A172 (cell line): Measurements from ENCODE around the gene MFAP2. TPM values are rescaled to one million over a fixed set of nuclear protein-coding genes. Genes with fewer than 3 reads are reported as not detected.
A peak's percentile ranks its signal among the peaks of the same experiment; 100 is the strongest.

ENCODE experiments used
- DNase-seq: peaks from one replicate; pipeline ENCODE4 v3.0.0-alpha.2; 2015; ENCODE audit warnings: low spot score
- total RNA-seq: library from RNA; depleted of rRNA; stranded (reverse); fragments of >200 nt; shearing (Covaris generic); gene quantifications from 2 replicates; pipeline ENCODE4 v1.2.3, GENCODE V29; 2014; rRNA removed

The MFAP2 gene, protein sequence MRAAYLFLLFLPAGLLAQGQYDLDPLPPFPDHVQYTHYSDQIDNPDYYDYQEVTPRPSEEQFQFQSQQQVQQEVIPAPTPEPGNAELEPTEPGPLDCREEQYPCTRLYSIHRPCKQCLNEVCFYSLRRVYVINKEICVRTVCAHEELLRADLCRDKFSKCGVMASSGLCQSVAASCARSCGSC
- 0.41 TPM in 1 of 2 replicates, not detected in the other for total RNA-seq

DNA sequence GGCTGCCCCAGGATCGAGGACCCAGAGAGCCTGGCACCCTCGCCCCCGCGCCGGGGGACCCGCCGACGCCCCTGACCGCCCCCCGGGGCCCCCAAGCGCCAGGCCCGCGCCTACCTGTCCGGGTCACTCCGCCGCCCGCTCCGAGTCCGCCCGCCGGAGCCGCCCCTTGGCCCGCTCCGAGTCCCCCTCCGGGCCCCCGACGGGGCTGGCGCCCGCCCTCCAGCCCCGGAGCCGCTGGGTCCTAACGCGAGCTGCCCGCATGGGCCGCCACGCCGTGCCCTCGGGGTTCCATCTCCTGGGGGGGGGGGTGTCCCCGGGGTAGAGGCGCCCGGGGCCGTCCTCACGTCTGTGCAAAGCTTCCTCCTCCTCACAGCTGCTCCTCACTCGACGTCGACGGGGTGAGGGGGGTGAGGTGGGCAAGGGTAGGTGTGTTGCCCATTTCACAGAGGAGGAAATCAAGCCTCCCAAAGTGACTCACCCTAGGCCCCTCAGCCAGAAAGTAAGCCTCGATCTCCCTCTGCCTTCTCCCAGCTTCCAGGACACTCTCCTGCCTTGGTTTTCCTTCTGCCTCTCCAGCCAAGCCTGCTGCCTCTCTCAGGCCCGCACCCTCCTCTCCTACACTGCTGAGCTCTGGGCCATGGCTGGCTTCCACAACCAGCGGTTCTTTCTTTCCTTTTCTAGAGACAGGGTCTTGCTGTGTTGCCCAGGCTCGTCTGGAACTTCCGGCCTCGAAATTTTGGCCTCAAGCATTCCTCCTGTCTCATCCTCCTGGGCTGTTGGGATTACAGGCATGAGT, at the start of gene MFAP2:
MFAP2 (minus strand) TSS at position 148 of the 796 bp plus-strand sequence. CDS start 2,347 bp downstream, outside the sequence.
- no peak for DNase-seq

DNA sequence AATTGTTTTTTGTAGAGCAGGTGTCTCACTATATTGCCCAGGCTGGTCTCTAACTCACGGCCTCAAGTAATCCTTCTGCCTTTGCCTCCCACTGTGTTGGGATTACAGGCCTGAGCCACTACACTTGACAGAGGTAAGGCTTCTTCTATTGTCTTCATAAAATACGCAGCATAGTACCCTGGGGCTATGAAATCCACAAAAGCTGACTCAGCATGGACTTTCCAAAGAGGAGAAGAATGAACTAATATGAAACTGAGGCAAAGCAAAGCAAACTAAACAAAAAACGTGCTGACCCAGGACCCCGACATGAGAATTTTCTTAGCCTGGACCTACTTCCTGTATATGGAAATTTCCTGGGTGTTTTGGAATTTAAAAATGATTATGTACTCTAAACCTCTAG, 49.8 kb upstream of the MFAP2 start:
- no peak for DNase-seq

DNA sequence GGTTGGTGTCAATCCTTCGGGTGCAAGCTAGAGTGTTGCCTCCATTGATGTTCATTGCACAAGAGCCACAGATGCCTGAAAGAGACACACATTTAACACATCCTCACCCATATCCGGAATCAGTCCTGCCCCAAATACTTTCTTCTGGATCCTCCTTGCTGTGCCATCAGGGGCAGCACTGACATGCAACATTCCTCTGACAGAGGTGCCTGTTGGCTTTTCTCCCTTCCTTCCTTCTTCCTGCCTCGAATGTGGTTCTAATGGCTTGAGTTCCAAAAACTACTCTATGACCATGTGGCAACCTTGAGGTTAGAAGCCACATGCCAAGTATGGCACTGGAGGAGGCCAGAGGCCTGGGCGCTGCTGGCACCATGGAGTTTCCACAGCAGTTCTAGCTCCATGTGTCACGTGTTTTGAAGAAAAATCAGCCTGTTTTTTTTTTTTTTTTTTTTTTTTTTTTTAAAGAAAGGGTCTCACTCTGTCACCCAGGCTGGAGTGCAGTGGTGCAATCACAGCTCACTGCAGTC, 48.3 kb upstream of the MFAP2 start:
- DNase-seq, result no peak

DNA sequence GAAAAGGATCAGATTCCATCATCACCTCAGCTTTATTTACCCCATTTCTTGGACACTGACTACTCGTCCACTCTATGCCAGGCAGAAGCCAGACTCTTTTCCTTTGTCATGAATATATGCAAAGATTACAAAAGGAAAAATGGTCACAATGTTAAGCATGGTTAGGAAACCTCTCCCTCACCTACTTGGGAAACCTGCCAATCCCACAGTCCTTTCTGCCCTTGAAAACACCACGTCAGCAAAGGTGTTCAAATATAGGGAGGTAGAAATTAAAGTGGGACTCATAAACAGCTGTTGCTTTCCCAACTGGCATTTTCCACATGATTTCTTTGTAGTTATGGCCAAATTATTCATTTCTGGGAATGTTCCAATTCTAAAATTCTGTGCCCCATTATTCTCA, 47.5 kb upstream of the MFAP2 start:
- DNase-seq, result no peak

DNA sequence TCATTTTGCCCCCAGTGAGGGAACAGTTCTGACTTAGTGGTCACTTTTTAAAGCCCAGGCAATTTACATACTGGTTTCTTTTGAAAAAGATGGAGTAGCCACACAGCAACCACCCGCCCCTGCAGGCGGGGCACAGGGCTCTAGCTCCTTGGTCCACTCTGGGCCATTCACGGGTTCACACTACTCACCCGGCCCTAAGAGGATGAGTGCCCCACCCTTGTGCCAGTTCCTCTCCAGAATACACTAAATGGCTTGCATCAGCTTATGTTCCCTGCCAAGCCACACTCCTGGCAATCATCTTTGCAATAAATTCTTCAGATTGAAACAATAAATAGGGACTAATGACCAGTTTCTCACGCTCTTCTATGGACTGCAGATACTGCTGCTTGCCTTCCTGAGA, 47.0 kb upstream of the MFAP2 start:
- no peak for DNase-seq

DNA sequence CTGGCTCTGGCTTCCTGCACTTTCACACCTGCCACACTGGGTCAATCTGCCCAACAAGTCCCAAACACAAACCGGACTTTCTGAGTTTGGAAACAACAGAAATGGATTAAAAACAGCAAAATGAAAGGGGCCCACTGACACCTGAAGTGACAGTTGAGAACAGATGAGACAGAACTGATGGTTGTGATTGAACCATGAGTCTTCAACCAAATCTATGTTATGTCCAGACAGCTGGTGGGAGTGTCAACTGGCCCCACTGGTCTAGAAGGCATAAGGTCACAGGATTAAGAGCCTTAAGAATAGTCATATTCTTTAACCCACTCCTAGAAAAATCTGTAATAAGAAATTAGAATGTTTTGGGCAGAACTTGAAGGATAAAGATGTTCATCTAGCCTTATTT, 44.3 kb upstream of the MFAP2 start:
- DNase-seq, result no peak

DNA sequence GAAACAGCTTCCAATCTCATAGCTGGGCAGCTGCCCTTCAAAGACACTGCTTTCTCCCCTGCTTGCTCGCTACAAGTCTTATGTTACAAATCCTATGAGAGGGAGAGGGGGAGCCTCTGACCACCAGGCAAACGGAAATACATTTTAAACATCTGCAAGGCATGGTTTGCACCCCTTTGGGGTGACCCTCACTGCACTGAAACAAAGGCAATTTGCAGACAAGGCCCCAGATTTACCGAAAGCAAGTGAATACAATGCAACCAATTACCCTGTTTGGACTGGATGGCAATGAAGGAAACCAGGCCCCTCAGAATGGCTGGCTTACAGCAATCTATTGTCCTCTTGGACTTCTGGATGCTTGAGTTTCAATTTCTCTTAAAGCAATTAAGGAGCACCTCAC, 43.2 kb upstream of the MFAP2 start:
- no peak for DNase-seq

DNA sequence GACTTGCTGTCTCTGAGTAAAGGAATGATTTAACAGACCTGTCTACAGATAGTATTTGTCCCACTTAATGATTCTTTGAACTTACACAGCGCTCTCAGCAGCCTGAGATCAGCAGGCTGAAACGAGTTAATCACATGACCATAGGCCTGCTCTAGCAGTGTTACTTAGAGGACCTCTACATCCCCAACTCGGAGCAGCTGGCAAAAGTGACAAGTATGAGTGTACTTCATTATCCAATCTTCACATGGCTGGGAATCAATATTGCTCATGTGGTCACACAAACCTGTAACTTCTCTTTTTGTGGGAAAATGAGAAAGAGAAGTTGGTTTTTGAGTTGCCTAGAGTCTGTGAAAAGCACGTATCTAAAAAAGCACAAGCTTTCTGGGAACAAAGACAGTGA, 42.7 kb upstream of the MFAP2 start:
- no peak for DNase-seq

DNA sequence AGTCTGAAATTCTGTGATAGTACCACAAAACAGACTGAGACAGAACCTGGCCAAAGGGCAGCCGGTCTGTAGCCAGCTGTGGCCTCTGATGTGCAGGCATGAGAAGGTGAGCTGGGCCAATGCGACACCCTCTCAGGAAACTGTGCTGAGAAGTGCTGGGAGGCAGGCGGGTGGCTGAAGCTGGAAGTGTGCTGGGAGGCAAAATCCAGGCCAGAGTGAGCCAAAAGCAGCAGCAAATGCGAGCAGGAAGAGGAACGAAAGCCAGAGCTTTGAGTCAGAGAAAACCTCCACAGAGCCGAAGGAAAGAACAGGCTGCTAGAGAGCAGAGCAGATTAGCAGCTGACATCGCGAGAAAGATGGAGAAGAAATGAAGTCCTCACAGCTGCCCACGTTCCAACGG, 41.5 kb upstream of the MFAP2 start:
- DNase-seq, result no peak

DNA sequence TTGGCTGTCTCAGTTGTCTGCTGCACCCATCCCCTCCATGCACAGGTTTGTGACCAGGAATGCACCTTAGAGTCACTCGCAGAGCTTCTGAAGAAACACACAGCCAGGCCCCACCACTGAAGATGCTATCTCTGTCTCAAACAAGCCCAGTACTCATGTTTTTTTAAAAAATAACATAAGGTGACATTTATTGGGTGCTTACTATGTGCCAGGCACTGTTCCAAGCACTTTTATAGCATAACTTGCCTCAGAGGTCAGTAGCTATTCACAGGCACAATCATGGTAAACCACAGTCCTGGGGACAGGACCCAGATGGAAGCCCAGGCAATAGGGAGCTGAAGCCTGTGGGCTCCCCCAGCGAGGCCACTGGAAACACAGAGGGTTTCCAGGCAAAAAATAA, 40.1 kb upstream of the MFAP2 start:
- DNase-seq, result no peak

DNA sequence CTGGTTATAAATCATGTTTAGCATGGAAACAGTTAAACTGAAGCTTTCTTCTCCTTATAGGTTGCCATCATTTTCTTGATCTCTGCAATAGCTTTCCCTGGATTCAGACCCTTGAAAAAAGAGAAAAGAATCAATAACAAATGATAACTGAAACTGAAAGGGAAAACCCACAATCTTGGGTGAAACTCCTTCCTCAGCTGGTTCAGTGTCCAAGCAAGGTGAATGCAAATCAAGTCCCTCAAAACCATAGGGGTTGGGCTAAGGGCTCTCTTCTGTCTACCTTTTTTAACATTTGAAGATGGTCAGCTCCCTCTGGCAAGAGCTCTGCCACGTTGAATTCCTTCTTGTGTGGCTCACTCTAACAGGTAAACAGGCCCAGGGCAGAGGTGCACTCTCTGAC, 38.4 kb upstream of the MFAP2 start:
- DNase-seq, result no peak

DNA sequence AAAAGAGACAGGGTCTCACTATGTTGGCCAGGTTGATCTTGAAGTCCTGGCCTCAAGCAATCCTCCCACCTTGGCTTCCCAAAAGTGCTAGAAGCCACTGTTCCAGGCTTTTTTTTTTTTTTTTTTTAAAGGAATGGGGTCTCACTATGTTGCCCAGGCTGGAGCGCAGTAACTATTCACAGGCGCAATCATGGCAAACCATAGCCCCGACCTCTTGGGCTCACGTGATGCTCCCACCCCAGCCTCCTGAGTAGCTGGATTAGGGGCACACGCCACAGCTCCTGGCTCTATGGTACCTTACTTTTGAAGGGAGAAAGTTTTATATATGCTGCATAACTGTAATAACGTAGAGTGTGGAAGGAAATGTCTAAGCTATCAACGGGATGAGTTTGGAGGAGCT, 37.0 kb upstream of the MFAP2 start:
- DNase-seq, result no peak

DNA sequence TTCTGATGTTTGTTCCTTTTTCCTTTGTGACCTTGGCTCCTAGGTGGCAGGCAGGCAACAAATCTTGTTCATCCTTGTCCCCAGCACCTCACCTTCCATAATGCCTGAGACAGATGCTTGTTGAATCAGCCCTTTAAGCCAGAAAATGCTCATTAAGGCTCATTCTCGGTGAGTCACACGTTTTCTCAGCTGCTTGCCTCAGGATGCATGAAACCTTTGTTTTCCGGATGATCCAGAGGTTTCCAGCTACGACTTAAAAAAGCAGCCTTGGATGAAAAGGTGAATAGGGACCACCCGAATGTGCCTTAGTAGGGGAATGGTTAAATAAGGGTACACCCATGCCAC, 35.9 kb upstream of the MFAP2 start:
- peak; percentile 74 for DNase-seq

DNA sequence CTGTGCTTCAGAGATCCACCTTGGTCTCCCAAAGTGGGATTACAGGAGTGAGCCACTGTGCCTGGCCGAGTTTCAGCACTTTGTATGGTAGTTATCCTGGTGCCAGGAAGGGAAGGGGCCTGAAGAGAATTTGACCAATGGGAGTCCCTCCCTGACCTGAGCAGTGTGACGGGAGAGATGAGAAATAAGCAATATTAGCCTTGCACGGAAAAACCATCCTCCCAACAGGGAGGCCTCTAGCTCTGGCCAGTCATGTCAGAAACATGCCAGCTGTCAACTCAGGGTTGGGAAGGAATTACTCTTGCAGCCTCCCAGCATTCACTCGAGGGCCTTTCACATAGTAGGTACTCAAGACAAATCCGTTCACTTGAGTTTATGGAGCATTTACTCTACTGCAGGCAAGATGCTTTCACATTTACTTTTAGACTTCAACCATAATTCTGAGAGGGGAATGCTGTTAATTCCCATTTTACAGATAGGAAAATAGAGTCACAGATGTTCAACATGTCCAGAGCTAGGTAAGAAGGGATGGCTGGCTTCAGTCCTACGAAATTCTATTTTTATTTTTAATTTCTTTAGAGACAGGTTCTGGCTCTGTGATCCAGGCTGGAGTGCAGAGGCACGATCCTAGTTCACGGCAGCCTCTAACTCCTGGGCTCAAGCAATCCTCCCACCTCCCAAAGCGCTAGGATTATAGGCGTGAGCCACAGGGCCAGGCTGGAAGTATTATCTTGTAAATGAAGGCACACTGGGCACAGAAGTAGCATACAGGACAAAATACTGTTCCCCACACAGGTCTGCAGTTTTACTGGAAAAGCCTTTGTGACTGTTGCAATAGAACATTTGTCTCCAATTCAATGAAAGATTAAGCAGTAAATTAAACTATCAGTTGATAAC, 34.5 kb upstream of the MFAP2 start:
- DNase-seq, result no peak

DNA sequence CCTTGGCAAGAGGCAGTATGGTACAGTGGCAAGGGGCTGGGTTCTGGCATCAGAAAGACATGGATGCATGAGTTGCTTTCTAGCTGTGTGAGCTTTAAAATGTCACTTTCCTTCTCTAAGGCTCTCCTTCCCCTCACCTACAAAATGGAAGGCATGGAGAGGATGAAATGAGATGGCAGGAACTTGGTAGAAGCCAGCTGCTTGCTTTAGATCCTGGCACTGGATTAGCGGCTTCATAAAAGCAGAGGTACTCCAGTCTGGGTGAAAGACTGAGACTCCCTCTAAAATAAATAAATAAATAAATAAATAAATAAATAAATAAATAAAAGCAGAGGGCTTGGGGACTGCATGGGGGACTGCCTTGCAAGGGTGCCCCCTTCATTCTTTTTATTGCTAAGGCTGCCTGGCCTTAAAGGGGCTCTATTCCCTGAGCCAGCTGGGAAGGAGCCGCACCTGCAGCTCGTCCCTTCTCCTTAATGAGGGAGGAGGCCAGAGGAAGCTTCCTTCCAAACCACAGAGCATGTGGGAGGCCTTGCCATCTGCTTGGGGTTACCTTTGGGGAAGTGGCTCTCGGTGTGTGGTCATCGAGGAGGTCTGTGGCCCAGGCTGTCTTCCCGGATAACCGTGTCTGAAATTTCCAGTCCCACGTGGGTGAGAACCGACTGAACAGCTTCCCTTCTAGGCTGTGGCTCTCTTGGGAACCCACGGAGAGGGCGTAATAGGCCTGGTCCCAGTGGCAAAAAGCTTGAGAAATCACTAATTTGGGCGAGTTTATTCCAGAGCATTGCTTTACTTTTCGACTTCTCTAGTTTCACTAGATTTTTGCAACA, 33.3 kb upstream of the MFAP2 start:
- DNase-seq, result peak; percentile 66

DNA sequence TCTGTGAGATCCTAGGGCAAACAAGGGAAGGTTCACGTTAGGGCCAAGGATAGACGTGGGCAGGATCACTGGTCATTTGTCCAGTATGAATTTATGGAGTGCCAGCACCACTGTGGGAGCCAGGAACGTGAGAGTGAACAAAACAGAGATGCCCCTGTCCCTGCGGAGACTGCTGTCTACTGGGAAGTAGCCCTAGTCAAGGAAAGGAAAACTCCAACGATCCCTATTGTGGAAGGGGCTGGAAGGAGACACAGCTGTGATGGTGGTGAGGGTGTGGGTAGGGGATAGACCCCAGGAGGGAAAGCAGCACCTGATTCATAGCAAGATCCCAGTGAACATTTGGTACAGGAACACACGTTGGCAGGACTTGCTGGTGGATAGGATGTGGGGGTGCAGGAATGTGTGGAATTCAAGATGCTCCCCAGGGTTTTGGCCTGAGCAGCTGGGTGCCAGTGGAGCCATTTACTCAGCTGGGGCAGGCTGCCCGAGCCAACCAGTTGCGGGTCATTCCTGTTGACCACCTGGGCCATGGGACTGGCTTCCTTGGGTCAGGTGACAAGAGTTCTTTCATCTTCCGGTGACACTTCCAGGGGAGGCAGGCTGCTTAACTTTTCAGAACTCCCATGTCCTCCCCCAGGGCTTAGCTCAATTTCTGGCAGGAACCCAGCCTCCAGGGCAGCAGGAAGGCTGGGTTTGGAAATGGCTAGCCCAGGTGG, 32.5 kb upstream of the MFAP2 start:
- peak; percentile 91 for DNase-seq

DNA sequence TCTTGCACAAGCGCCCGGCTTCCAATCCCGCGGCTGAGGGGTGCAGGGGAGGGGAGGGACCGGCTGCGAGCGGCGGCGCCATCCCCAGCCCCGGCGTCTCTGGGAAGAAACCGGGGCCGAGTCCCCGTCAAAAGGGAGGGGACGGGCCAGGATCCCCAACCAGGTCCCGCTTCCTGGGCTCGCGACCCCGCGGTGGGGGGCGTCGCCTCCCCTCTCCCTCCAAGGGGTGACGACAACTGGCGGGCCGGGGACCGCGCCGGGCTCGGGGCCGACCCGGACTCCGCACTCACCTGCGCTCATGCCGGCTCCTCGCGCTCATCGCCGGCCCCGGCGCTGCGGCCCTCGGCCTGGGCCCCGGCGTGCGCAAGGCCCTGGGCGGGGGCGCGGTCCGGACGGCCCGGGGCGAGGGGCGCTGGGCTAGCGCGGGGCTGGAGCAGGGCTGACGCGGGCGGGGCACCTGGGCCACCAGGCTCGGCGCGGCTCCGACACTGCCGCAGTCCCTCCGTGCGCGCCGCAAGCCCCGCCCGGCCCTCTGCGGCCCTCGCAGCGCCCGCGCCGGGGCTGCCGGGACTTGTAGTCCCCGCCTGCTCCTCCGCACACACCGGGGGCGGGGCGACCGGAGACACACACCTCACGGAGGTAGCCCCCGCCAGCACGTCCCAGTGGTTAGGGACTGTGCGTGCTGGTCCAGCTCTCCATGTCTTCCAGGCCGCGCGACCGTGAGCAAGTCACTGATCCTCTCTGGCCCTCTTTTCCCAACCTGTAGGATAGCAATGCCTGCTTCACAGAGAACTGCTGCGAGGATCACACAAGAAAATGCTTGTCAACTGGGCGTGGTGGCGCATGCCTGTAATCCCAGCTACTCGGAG, 31.3 kb upstream of the MFAP2 start, which contains the start of gene ATP13A2:
ATP13A2 (minus strand) TSS at position 490 of the 869 bp plus-strand sequence; CDS start at position 300, 190 bp downstream.
- DNase-seq, result peak; percentile 14

DNA sequence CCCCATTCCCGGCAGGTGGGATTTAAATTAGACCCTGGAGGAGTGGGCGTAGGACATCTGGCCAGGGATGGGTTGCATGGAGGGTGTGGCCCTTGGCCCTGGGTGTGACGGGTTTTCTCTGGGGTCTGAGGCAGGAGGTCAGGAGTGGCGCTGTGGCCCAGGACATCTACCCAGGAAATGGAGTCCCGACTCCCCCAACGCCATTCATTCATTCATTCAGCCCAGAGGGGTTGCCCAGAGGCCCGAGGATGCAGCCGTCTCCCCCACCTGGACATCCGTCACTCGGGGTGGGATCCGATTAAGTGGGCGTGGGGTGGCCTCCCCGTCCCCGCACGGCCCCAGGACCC, 30.6 kb upstream of the MFAP2 start:
- DNase-seq, result no peak

DNA sequence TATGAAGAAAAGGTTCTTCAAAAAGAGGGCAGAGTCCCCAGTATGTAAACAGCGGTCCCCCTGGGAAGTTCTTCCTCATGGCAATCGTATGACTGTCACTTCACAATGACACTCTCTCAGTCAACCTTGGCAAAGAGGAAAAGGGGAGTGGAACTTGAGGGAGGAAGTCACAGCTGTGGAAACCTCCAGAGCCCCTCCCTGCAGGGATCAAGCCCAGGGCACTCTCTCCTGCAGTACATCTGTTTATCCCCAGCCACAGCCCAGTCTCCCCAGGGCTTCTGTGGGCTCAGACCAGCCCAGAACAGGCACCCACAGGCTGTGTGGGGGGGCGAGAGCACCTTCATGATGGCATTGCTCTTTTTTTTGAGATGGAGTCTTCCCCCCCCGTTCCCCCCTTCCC, 29.3 kb upstream of the MFAP2 start:
- DNase-seq, result peak; percentile 12
